Cortex of kidney (tissue), 1 donor: ENCODE results near the gene RAI14.
"Not testable (repeated sequence)": the region's sequence is repeated elsewhere in the genome, so short reads cannot be mapped to it uniquely, and the experiment has no call there.

ENCODE experiments used
- DNase-seq: peaks from one replicate; lab custom pipeline; 2025; lab: John Stamatoyannopoulos, UW

RAI14 gene

GRCh38 chr5:34770486-34770885 lies 114.4 kb downstream of the RAI14 start:
- DNase-seq = no peak

GRCh38 chr5:34771076-34771475 lies 114.9 kb downstream of the RAI14 start:
- no peak for DNase-seq

GRCh38 chr5:34772267-34773098 lies 116.4 kb downstream of the RAI14 start:
- no peak for DNase-seq

GRCh38 chr5:34774139-34774538 lies 118.0 kb downstream of the RAI14 start:
- DNase-seq = no peak

GRCh38 chr5:34774678-34775077 lies 118.5 kb downstream of the RAI14 start:
- DNase-seq = not testable (repeated sequence)

- no peak for DNase-seq
These were observed 119.8 kb downstream of the RAI14 start for GRCh38 chr5:34775886-34776285.

GRCh38 chr5:34778091-34778850 lies 122.1 kb downstream of the RAI14 start:
- no peak for DNase-seq

GRCh38 chr5:34783892-34784291 lies 127.8 kb downstream of the RAI14 start:
- DNase-seq = not testable (repeated sequence)

- no peak for DNase-seq
These were observed 130.9 kb downstream of the RAI14 start for GRCh38 chr5:34787035-34787434.

GRCh38 chr5:34789021-34789531 lies 132.9 kb downstream of the RAI14 start:
- DNase-seq = no peak

- no peak for DNase-seq
These were observed 133.5 kb downstream of the RAI14 start for GRCh38 chr5:34789639-34790038.

GRCh38 chr5:34790069-34790468 lies 133.9 kb downstream of the RAI14 start:
- DNase-seq = no peak

- no peak for DNase-seq
These were observed 135.7 kb downstream of the RAI14 start for GRCh38 chr5:34791761-34792244.

GRCh38 chr5:34802834-34803563 lies 146.9 kb downstream of the RAI14 start:
- DNase-seq = no peak

GRCh38 chr5:34803974-34804732 lies 148.0 kb downstream of the RAI14 start:
- DNase-seq = no peak

- DNase-seq = no peak
These were observed 148.8 kb downstream of the RAI14 start for GRCh38 chr5:34804913-34805312.

- no peak for DNase-seq
These were observed 150.4 kb downstream of the RAI14 start for GRCh38 chr5:34806532-34806931.

- no peak for DNase-seq
These were observed 155.6 kb downstream of the RAI14 start for GRCh38 chr5:34811706-34812105.

- DNase-seq = no peak
These were observed 157.4 kb downstream of the RAI14 start for GRCh38 chr5:34813509-34813908.

GRCh38 chr5:34817558-34818351 lies 161.6 kb downstream of the RAI14 start:
- DNase-seq = no peak

- no peak for DNase-seq
These were observed 162.6 kb downstream of the RAI14 start for GRCh38 chr5:34818717-34819116.
